ENCODE measurements around the gene NPTX2. TPM values are rescaled to one million over a fixed set of nuclear protein-coding genes. Genes with fewer than 3 reads are reported as not detected.

The NPTX2 gene
- total RNA-seq, 1 experiment from 2014 or later: 10.9 TPM

DNA sequence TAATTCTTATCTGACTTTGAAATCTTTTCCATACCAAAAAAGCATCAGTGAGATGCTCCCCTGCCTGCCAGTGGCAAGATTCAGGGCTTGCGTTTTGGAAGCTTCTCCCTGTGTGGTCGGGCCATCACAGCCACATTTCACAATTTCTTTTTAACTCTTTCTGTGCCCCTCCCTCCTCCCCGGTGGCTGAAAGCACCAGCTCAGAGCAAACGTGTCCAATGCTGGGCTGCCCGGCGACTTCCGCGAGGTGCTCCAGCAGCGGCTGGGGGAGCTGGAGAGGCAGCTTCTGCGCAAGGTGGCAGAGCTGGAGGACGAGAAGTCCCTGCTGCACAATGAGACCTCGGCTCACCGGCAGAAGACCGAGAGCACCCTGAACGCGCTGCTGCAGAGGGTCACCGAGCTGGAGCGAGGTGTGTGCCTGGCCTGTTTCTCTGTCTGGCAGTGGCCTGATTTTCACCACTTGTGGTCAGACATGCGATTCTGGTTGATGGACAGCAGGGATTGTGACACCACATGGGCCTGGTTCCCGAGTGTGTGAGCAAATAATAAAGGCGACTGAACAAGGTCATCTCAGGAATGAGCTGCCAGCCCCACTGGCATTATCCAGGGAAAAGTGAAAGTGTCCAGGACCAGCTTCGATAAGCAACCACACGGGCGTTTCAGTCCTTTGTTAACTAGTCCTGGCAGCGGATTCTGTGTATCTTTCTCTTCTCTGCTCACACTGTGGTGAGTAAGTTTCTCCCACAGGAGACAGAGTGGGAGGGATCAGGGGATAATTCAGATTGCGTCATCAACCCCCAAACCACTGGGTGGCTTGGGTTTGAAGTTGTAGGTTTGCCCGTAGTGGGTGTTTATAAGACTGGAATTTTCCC, 2.6 kb downstream of the NPTX2 start:
- no peak for TF ChIP-seq EMX1 (CRISPR knock-in tag; IDR thresholded peaks at IDR 0.05)
- 0 out of 2 replicates have a peak, but pooled peaks have one; percentile 54 for TF ChIP-seq ZNF263 (CRISPR knock-in tag; IDR thresholded peaks at IDR 0.05; ENCODE audit: low read depth)
- TF ChIP-seq ZNF317 (CRISPR knock-in tag; IDR thresholded peaks at IDR 0.05; ENCODE audit: borderline replicate concordance, low read depth): no peak
- no peak overlapping the region for H3K27ac Mint-ChIP-seq
- peak; percentile 32 for ATAC-seq
- H3K4me3 Mint-ChIP-seq: peak overlapping the region; percentile 80
- peak; percentile 47 for DNase-seq (ENCODE audit: low spot score)
- H3K4me1 Mint-ChIP-seq: peaks cover 18% of the 10 kb centered on the region
- no peaks in the 10 kb centered on the region for H3K9me3 Mint-ChIP-seq
- CTCF ChIA-PET: interaction anchor here (0.8 to 2.3 kb wide), 8 partner anchors 9 to 198 kb away, joined by 3 to 16 read pairs (median 3); no protein-coding TSS in a partner anchor
- POLR2A ChIA-PET: interaction anchor here (0.9 kb wide), 1 partner anchor 10 kb away, joined by 3 read pairs; no protein-coding TSS in a partner anchor
- peaks cover 61% of the 10 kb centered on the region for H3K27me3 Mint-ChIP-seq (ENCODE audit: low read depth)
- peaks cover 5% of the 10 kb centered on the region for H3K36me3 Mint-ChIP-seq

DNA sequence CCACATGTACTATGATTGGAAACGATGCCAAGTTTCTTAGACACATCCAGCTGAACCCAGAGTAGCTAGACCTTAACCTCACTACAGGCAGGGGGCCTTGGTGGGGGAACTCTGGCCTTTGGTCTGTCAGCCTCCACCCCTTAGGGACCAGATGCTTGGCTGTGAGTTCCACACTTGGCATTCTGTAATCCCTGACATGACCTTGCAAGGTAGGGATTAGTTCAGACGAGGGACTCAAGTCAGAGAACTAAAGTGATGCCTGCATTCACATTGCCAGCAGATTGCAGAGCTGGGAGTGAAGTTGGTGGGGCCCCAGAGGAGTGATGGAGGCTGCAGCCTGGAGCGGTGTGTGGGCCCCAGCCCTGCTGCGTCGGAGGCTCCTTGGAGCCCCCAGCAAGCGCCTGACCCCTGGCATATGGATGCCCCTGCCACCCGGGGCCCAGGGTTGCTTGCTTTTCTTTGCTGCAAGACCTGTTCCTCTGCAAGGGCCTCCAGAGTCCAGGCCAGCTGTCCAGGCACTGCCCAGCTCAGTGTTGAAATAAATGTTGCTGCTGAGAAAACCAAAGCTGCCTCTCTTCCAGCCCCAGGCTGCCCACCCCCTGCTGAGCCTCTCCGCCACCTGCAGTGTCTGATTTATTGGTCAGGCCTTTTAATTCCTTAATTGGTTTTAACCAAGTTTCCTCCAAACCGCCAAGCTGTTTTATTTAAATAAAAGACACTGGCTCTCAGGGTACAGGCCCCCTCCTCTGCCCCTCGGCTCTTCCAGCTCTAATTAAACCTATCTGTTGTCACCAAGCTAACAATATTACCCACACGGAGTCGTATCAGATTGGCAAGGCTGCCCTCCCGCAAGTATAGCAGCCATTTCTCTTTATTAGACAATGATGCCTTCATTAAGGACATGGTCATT, 4.7 kb downstream of the NPTX2 start:
- H3K4me3 Mint-ChIP-seq: no peak overlapping the region
- H3K9me3 Mint-ChIP-seq: no peaks in the 10 kb centered on the region
- H3K4me1 Mint-ChIP-seq: peaks cover 18% of the 10 kb centered on the region
- DNase-seq (ENCODE audit: low spot score) (no peak), ATAC-seq (no peak)
- ChIA-PET POLR2A (no interaction called here), CTCF (interaction anchor here (0.6 to 1.8 kb wide), 3 partner anchors 124 to 210 kb away, joined by 3 to 7 read pairs (median 3); no protein-coding TSS in a partner anchor)
- H3K27ac Mint-ChIP-seq: no peak overlapping the region
- peaks cover 43% of the 10 kb centered on the region for H3K27me3 Mint-ChIP-seq (ENCODE audit: low read depth)
- H3K36me3 Mint-ChIP-seq: peaks cover 5% of the 10 kb centered on the region
- no peak for TF ChIP-seq FOXJ3 (CRISPR knock-in tag; IDR thresholded peaks at IDR 0.05; ENCODE audit: borderline replicate concordance)
- TF ChIP-seq, protein P1, sequence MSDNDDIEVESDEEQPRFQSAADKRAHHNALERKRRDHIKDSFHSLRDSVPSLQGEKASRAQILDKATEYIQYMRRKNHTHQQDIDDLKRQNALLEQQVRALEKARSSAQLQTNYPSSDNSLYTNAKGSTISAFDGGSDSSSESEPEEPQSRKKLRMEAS (CRISPR knock-in tag; IDR thresholded peaks at IDR 0.05): no peak
- TF ChIP-seq, protein P2, sequence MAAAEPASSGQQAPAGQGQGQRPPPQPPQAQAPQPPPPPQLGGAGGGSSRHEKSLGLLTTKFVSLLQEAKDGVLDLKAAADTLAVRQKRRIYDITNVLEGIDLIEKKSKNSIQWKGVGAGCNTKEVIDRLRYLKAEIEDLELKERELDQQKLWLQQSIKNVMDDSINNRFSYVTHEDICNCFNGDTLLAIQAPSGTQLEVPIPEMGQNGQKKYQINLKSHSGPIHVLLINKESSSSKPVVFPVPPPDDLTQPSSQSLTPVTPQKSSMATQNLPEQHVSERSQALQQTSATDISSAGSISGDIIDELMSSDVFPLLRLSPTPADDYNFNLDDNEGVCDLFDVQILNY (CRISPR knock-in tag; IDR thresholded peaks at IDR 0.05): no peak

DNA sequence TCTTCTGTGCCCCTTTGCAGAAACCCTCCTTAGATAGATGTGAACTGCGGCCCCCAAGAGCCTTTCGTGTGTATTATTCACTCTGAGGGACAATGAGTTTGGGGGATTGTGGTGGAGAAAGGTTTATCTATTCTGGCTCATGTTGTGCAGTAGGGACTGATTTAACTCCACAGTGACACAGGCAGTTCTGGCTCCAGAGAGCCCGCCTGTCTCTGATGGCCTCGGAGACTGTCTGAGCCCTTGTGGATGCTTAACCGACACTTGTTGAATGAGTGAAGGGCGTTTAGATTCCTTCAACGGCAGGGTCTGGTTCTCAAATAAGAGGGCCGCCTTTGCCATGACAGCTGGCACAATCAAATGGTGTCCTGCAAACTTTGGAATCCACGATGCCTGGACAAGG, 5.8 kb downstream of the NPTX2 start:
- ChIA-PET CTCF (no interaction called here), POLR2A (no interaction called here)
- Mint-ChIP-seq H3K4me3 (no peak overlapping the region), H3K27ac (no peak overlapping the region), H3K4me1 (peaks cover 17% of the 10 kb centered on the region), H3K36me3 (peaks cover 5% of the 10 kb centered on the region), H3K9me3 (no peaks in the 10 kb centered on the region), H3K27me3 (ENCODE audit: low read depth) (peaks cover 37% of the 10 kb centered on the region)
- ATAC-seq: no peak
- TF ChIP-seq, protein P3, sequence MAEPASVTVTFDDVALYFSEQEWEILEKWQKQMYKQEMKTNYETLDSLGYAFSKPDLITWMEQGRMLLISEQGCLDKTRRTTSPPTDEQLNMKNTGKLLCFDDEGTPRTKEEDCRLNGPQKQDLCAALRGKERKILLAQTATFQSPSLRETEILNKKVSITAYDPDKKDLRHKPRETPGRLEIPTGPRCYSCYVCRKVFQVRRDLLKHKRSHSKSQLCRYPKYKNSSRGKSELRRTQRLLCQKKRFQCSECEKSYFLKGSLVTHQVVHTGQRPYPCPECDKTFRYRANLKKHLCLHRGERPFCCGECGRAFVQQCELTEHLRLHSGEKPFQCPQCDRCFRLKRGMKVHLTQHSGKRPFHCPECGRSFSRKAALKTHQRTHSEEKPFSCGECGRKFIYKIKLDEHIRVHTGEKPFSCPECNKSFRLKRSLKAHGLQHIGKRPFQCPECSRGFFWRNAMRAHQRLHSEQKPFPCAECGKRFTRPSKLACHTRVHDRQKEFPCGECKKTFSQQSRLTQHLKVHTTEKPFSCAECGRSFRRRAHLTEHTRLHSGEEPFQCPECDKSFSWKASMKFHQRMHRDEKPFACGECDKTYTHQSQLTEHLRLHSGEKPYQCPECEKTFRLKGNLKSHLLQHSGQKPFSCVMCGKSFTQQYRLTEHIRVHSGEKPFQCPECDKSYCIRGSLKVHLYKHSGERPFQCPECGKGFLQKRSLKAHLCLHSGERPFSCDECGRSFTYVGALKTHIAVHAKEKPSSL (CRISPR knock-in tag; conservative IDR thresholded peaks at IDR 0.05): no peak
- TF ChIP-seq FOXJ3 (CRISPR knock-in tag; IDR thresholded peaks at IDR 0.05; ENCODE audit: borderline replicate concordance) (no peak), NFE2L1 (CRISPR knock-in tag; IDR thresholded peaks at IDR 0.05) (no peak), ZNF232 (CRISPR knock-in tag; IDR thresholded peaks at IDR 0.05) (no peak), JAZF1 (CRISPR knock-in tag; IDR thresholded peaks at IDR 0.05) (no peak), MYBL2 (CRISPR knock-in tag; IDR thresholded peaks at IDR 0.05) (no peak), GRHL2 (CRISPR knock-in tag; IDR thresholded peaks at IDR 0.05; ENCODE audit: insufficient replicate concordance, severe bottlenecking) (no peak), SMAD4 (CRISPR knock-in tag; IDR thresholded peaks at IDR 0.05) (no peak)
- TF ChIP-seq, protein P4, sequence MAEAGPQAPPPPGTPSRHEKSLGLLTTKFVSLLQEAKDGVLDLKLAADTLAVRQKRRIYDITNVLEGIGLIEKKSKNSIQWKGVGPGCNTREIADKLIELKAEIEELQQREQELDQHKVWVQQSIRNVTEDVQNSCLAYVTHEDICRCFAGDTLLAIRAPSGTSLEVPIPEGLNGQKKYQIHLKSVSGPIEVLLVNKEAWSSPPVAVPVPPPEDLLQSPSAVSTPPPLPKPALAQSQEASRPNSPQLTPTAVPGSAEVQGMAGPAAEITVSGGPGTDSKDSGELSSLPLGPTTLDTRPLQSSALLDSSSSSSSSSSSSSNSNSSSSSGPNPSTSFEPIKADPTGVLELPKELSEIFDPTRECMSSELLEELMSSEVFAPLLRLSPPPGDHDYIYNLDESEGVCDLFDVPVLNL (CRISPR knock-in tag; IDR thresholded peaks at IDR 0.05; ENCODE audit: borderline replicate concordance, low read depth): no peak
- TF ChIP-seq, protein P5, sequence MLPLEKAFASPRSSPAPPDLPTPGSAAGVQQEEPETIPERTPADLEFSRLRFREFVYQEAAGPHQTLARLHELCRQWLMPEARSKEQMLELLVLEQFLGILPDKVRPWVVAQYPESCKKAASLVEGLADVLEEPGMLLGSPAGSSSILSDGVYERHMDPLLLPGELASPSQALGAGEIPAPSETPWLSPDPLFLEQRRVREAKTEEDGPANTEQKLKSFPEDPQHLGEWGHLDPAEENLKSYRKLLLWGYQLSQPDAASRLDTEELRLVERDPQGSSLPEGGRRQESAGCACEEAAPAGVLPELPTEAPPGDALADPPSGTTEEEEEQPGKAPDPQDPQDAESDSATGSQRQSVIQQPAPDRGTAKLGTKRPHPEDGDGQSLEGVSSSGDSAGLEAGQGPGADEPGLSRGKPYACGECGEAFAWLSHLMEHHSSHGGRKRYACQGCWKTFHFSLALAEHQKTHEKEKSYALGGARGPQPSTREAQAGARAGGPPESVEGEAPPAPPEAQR (CRISPR knock-in tag; IDR thresholded peaks at IDR 0.05): no peak
- DNase-seq (ENCODE audit: low spot score): no peak

All from WTC11 (cell line).